GM12892 (cell line): ENCODE results near the gene SCAMP1.

Experiments
- POLR2A ChIP-seq: IDR thresholded peaks from 2 replicates; pipeline ENCODE4 v1.6.1; 2011; ENCODE audit warnings: low read depth, low read length, control low read depth
- POLR2AphosphoS5 ChIP-seq: IDR thresholded peaks from 2 replicates; pipeline ENCODE4 v1.6.1; 2011; ENCODE audit warnings: low read depth, low read length, control low read depth

- no peak for TF ChIP-seq POLR2A
- no peak for TF ChIP-seq POLR2AphosphoS5
Observed at GRCh38 chr5:78327761-78328510, 32.5 kb upstream of the SCAMP1 start.
